Heart left ventricle (tissue), 16 donors: ENCODE measurements around the gene SORCS2. TPM values are rescaled to one million over a fixed set of nuclear protein-coding genes. Genes with fewer than 3 reads are reported as not detected.

Experiments used
- ATAC-seq, 4 donors: fragments of 200-7000 bp; cut with Tn5 transposase; one replicate each; pipeline ENCODE4 v1.9.1; 2020 to 2022; ENCODE audit warnings: moderate library complexity in 4 of 4, mild to moderate bottlenecking in 3 of 4, moderate number of reproducible peaks in 1 of 4
- DNase-seq, 5 donors: peaks; one replicate each; pipeline ENCODE4 v3.0.0-alpha.2; 2020
- H3K27ac ChIP-seq, 12 donors: fragments of 200-600 bp; sonication (generic) in 4 of 12; one replicate each; pipeline versions ENCODE4 v1.5.0 to v1.8.0; 2016 to 2022; ENCODE audit warnings: mild to moderate bottlenecking in 2 of 12
- H3K27me3 ChIP-seq, 9 donors: fragments of 200-600 bp; sonication (generic) in 2 of 9; one replicate each; pipeline versions ENCODE4 v1.5.1 to v1.8.0; 2016 to 2022; ENCODE audit warnings: mild to moderate bottlenecking in 3 of 9
- H3K36me3 ChIP-seq, 9 donors: fragments of 200-600 bp; sonication (generic) in 2 of 9; one replicate each; pipeline versions ENCODE4 v1.5.0 to v1.8.0; 2018 to 2022; ENCODE audit warnings: mild to moderate bottlenecking in 2 of 9
- H3K4me1 ChIP-seq, 12 donors: fragments of 200-600 bp; sonication (generic) in 4 of 12; one replicate each; pipeline versions ENCODE4 v1.5.0 to v1.8.0; 2016 to 2022; ENCODE audit warnings: mild to moderate bottlenecking in 3 of 12
- H3K4me3 ChIP-seq, 12 donors: fragments of 200-600 bp; sonication (generic) in 4 of 12; one replicate each; pipeline versions ENCODE4 v1.5.0 to v1.8.0; 2017 to 2022; ENCODE audit warnings: mild to moderate bottlenecking in 9 of 12, moderate library complexity in 4 of 12
- H3K9me3 ChIP-seq, 12 donors: fragments of 200-600 bp; sonication (generic) in 4 of 12; one replicate each; pipeline versions ENCODE4 v1.5.0 to v1.8.0; 2016 to 2022; ENCODE audit warnings: mild to moderate bottlenecking in 1 of 12
- CTCF ChIP-seq, 12 donors: fragments of 200-600 bp; sonication (generic) in 4 of 12; IDR thresholded peaks; one replicate each; pipeline versions ENCODE4 v1.5.0 to v1.8.0; 2018 to 2022; ENCODE audit warnings: antibody characterized with exemption in 12 of 12, mild to moderate bottlenecking in 5 of 12
- POLR2A ChIP-seq, 2 donors: fragments of 450-650 bp; IDR thresholded peaks; one replicate each; pipeline ENCODE4 v1.6.1; 2017; ENCODE audit warnings: antibody characterized with exemption in 2 of 2, mild to moderate bottlenecking in 2 of 2, moderate library complexity in 2 of 2
- WGBS, 4 donors: extraction: QIAGEN DNeasy Blood & Tissue Kit in 2 of 4; methylation state at CpG; one replicate each; pipeline versions ENCODE4 v1.1.5 to v1.1.7; 2013 to 2018; 5-methylcytosine and 5-hydroxymethylcytosine counted together
- intact Hi-C, 10 donors: fragments of 100-400 bp; cut with DNase I; formaldehyde crosslinking; loops; one replicate each; pipeline versions ENCODE4 v1.11.1 to v1.14.2; 2022
- polyA plus RNA-seq, 2 donors: library from polyadenylated mRNA; stranded (reverse); fragments of 200-250 nt; gene quantifications; one replicate each; pipeline ENCODE4 v1.2.3, GENCODE V29; 2013
- total RNA-seq, 9 donors: library from RNA; depleted of rRNA in 2 of 9; stranded (reverse); fragments of >200 nt in 2 of 9; fragmentation: NEBNext Ultra II Directional in 3 of 9; extraction: Animal tissue kit (Norgen Biotek cat#: 25700) in 3 of 9; gene quantifications; one replicate each; pipeline versions ENCODE4 v1.1.0 to v1.2.4, GENCODE V29; 2016 to 2023
- donor health status: ischemic (EF 13 %, LVEDD 7.1; RV severe dilation, severe dysfunction).
- donor health status: healthy with polysubstance abuse.
- donor health status: DM: no; HTN: yes; CAD: no.
- donor health status: DM: no; HTN: no; CAD: no.
- donor health status: ischemic (EF 25% LVEDD 6.9; RV normal size, moderate dysfunction).
- donor health status: ischemic (EF 25% LVEDD 5.7; RV mildly dilated, moderate dysfunction).
- donor health status: healthy.
- donor health status: DM: yes; HTN: yes; CAD: no.
- donor health status: ischemic (EF 35%, LVEDD 5.7; RV mildly dilated, moderate dysfunction).
- donor health status: nonischemic (EF 11% LVEDD 7.7; RV severe dilation, severe dysfunction).
- donor health status: DM: yes; HTN: yes; CAD: no.
- donor health status: PGD.
- donor health status: ischemic (EF 29% LVEDD 5.4; RV normal size, mild dysfunction).
- donor health status: nonischemic (EF 23%, LVEDD 6.1; RV moderate dilation, normal function).

Gene SORCS2
- total and polyA plus RNA-seq, 11 donors, result 0.28 to 5.5 (median 2.4) TPM

DNA sequence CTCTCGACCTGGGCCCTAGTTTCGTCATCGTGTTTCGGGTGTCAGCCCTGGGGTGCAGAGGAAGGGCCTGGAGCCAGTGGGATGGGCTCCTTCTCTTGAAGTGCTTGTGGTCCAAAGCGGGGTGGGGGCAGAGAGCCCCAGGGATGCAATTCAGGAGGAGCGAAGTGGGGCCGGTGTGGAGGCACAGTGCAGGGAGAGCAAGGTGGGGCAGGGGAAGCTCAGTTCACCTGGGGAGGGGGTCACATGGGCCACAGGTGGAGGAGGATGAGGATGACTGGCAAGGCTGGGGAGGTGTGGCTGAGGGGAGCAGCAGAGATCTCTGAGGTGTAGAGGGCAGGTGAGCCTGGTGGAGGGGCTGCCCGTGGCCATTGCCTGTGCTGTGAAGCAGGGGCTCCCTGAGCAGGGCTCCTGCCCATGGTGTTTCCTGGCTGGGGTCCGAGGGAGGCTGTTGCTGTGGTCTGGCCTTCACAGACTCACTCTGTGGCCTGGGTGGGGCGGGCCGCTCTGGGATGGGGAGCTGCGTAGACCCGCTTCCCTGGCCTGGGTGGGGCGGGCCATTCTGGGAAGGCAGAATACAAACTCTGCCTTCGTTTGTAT, 6.9 kb downstream of the SORCS2 start:
- ATAC-seq, result no peak
- TF ChIP-seq POLR2A (IDR thresholded peaks at IDR 0.05) (no peak), CTCF (IDR thresholded peaks at IDR 0.05) (no peak)
- H3K9me3 ChIP-seq, result no peaks in the 10 kb centered on the region
- H3K4me3 ChIP-seq, result no peak overlapping the region
- no peak overlapping the region for H3K27ac ChIP-seq
- peak in 1 of 5 donors; percentile 60 for DNase-seq
- peaks cover 0 to 9% (median 0%) of the 10 kb centered on the region in 12 donors for H3K4me1 ChIP-seq
- intact Hi-C loops, result loop anchor here in 4 of 10 donors (5.0 to 10.0 kb wide), 6 partner anchors 136 to 786 kb away; no protein-coding TSS in a partner anchor
- WGBS, 4 donors, result 87 to 92% (median 89%) methylated on average over 15 of the region's 15 CpGs
- no peaks in the 10 kb centered on the region for H3K36me3 ChIP-seq
- peaks cover 0 to 10% (median 4%) of the 10 kb centered on the region in 9 donors for H3K27me3 ChIP-seq

GRCh38 chr4:7199771-7200441, 7.6 kb downstream of the SORCS2 start:
- Histone ChIP-seq H3K27me3 (peaks cover 0 to 4% (median 0%) of the 10 kb centered on the region in 9 donors), H3K27ac (no peak overlapping the region), H3K4me3 (no peak overlapping the region), H3K36me3 (no peaks in the 10 kb centered on the region), H3K9me3 (no peaks in the 10 kb centered on the region), H3K4me1 (peaks cover 0 to 9% (median 0%) of the 10 kb centered on the region in 12 donors)
- DNase-seq (peak in 1 of 5 donors; percentile 40), ATAC-seq (no peak)
- intact Hi-C loops, result loop anchor here in 4 of 10 donors (5.0 to 10.0 kb wide), 6 partner anchors 135 to 785 kb away; no protein-coding TSS in a partner anchor
- WGBS, 4 donors, result 85 to 91% (median 89%) methylated on average over 11 to 16 of the region's 16 CpGs
- TF ChIP-seq CTCF (IDR thresholded peaks at IDR 0.05) (no peak), POLR2A (IDR thresholded peaks at IDR 0.05) (no peak)

DNA sequence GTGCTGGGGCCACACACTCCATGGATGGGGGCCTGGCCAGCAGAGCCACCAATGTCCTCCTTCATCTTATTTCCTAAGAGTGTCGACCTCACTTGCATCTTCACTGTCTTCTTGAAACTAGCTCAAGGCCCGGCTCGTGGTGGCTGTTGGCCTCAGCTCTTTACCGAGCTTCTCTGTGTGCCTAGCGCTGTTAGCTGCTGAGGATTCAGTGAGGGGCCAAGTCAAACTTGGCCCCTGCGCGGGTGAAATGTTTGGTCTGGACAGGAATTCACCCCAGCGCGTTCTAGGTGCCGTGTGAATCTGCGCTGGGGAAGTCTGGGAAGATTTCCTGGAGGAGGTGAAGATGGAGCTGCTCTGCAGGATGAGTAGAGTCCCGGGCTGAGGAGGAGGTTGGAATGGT, 8.5 kb downstream of the SORCS2 start:
- peaks cover 0 to 4% (median 0%) of the 10 kb centered on the region in 9 donors for H3K27me3 ChIP-seq
- H3K9me3 ChIP-seq, result no peaks in the 10 kb centered on the region
- H3K36me3 ChIP-seq, result no peaks in the 10 kb centered on the region
- 91 to 94% (median 92%) methylated on average over 12 of the region's 12 CpGs for WGBS, 4 donors
- no peak overlapping the region for H3K4me3 ChIP-seq
- no peak for ATAC-seq
- no peak overlapping the region for H3K27ac ChIP-seq
- intact Hi-C loops, result no loop called here
- TF ChIP-seq CTCF (IDR thresholded peaks at IDR 0.05) (no peak), POLR2A (IDR thresholded peaks at IDR 0.05) (no peak)
- DNase-seq, result peak in 1 of 5 donors; percentile 26
- peaks cover 0 to 9% (median 0%) of the 10 kb centered on the region in 12 donors for H3K4me1 ChIP-seq
